ENCODE results near the gene C1QB.

GRCh38 chr1:22641906-22642636, 11.0 kb upstream of the C1QB start:
- TF ChIP-seq EZH2 (IDR thresholded peaks at IDR 0.05): no peak
- TF ChIP-seq FOXP2 (optimal IDR thresholded peaks at IDR 0.05; ENCODE audit: control extremely low read depth, extremely low read length, insufficient read depth): no peak
- no peak for TF ChIP-seq POLR2AphosphoS5 (IDR thresholded peaks at IDR 0.05; ENCODE audit: borderline replicate concordance, low read depth, low read length)

Measured in SK-N-MC (cell line).